Measurements from ENCODE around the gene TRIP10.

TRIP10 gene

GRCh38 chr19:6731822-6732221 is 7.7 kb upstream of the TRIP10 start:
- no peak for TF ChIP-seq CTCF (IDR thresholded peaks at IDR 0.05; ENCODE audit: control insufficient read depth, extremely low read depth, insufficient read depth)
- no peak for DNase-seq (ENCODE audit: low read depth)
- no peak overlapping the region for H3K4me3 ChIP-seq (ENCODE audit: low read depth, low read length)

- DNase-seq (ENCODE audit: low read depth) = no peak
- TF ChIP-seq CTCF (IDR thresholded peaks at IDR 0.05; ENCODE audit: control insufficient read depth, extremely low read depth, insufficient read depth) = no peak
- H3K4me3 ChIP-seq (ENCODE audit: low read depth, low read length) = no peak overlapping the region
These were observed 6.6 kb upstream of the TRIP10 start for GRCh38 chr19:6732803-6733337.

- TF ChIP-seq CTCF (IDR thresholded peaks at IDR 0.05; ENCODE audit: control insufficient read depth, extremely low read depth, insufficient read depth) = peak; percentile 27
- DNase-seq (ENCODE audit: low read depth) = no peak
- no peak overlapping the region for H3K4me3 ChIP-seq (ENCODE audit: low read depth, low read length)
These were observed 6.0 kb upstream of the TRIP10 start for GRCh38 chr19:6733338-6734095.

- no peak overlapping the region for H3K4me3 ChIP-seq (ENCODE audit: low read depth, low read length)
- DNase-seq (ENCODE audit: low read depth) = no peak
These were observed 5.3 kb upstream of the TRIP10 start for GRCh38 chr19:6734096-6734696.

GRCh38 chr19:6735181-6735911 is 4.1 kb upstream of the TRIP10 start:
- H3K4me3 ChIP-seq (ENCODE audit: low read depth, low read length) = no peak overlapping the region; the same call in 1 of the 2 replicates
- no peak for TF ChIP-seq CTCF (IDR thresholded peaks at IDR 0.05; ENCODE audit: control insufficient read depth, extremely low read depth, insufficient read depth)
- DNase-seq (ENCODE audit: low read depth) = no peak

More at GRCh38 chr19:6734096-6734696, 5.3 kb upstream of the TRIP10 start:
- TF ChIP-seq CTCF (IDR thresholded peaks at IDR 0.05; ENCODE audit: control insufficient read depth, extremely low read depth, insufficient read depth) = no peak

GRCh38 chr19:6736169-6736916 is 3.1 kb upstream of the TRIP10 start:
- TF ChIP-seq CTCF (IDR thresholded peaks at IDR 0.05; ENCODE audit: control insufficient read depth, extremely low read depth, insufficient read depth) = peak; percentile 45
- no peak for DNase-seq (ENCODE audit: low read depth)
- peak overlapping the region; percentile 97 for H3K4me3 ChIP-seq (ENCODE audit: low read depth, low read length)
